ENCODE data around the gene KDM4B. TPM values are rescaled to one million over a fixed set of nuclear protein-coding genes. Genes with fewer than 3 reads are reported as not detected.

Gene KDM4B
- total and polyA plus RNA-seq, 4 donors, result 3.2 to 19.7 (median 12.9) TPM

DNA sequence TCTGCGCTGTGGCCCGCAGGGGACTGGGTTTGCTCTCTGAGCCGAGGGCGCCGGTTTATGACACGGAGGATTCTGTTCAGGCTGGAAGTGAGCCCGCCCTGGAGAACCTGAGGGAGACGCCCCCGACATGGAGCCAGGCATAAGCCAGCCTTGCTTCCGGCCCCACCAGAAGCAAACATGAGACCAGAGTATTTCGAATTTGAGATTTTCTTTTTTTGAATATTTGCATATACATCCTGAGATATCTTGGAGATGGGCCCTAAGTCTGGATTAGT, 72.9 kb downstream of the KDM4B start:
- Histone ChIP-seq H3K27me3 (ENCODE audit: control insufficient read depth in 4 of 4, insufficient read depth in 4 of 4, low read length in 3 of 4) (no peaks in the 10 kb centered on the region), H3K4me3 (ENCODE audit: low read depth in 1 of 3, low read length in 3 of 3) (no peak overlapping the region), H3K4me1 (ENCODE audit: control insufficient read depth in 4 of 4, insufficient read depth in 4 of 4, low read length in 3 of 4) (peaks cover 0 to 2% (median 0%) of the 10 kb centered on the region in 4 donors), H3K27ac (ENCODE audit: low read depth in 1 of 2, low read length in 2 of 2) (no peak overlapping the region), H3K36me3 (ENCODE audit: control insufficient read depth in 4 of 4, insufficient read depth in 3 of 4, low read depth in 1 of 4, low read length in 3 of 4) (peaks cover 0 to 29% (median 10%) of the 10 kb centered on the region in 4 donors), H3K9me3 (ENCODE audit: control insufficient read depth in 4 of 4, low read length in 3 of 4) (no peaks in the 10 kb centered on the region), H3K9ac (ENCODE audit: low read depth in 1 of 2, low read length in 2 of 2) (no peak overlapping the region)
- no peak for TF ChIP-seq HNF4A (conservative IDR thresholded peaks at IDR 0.05)
- TF ChIP-seq, protein P1, sequence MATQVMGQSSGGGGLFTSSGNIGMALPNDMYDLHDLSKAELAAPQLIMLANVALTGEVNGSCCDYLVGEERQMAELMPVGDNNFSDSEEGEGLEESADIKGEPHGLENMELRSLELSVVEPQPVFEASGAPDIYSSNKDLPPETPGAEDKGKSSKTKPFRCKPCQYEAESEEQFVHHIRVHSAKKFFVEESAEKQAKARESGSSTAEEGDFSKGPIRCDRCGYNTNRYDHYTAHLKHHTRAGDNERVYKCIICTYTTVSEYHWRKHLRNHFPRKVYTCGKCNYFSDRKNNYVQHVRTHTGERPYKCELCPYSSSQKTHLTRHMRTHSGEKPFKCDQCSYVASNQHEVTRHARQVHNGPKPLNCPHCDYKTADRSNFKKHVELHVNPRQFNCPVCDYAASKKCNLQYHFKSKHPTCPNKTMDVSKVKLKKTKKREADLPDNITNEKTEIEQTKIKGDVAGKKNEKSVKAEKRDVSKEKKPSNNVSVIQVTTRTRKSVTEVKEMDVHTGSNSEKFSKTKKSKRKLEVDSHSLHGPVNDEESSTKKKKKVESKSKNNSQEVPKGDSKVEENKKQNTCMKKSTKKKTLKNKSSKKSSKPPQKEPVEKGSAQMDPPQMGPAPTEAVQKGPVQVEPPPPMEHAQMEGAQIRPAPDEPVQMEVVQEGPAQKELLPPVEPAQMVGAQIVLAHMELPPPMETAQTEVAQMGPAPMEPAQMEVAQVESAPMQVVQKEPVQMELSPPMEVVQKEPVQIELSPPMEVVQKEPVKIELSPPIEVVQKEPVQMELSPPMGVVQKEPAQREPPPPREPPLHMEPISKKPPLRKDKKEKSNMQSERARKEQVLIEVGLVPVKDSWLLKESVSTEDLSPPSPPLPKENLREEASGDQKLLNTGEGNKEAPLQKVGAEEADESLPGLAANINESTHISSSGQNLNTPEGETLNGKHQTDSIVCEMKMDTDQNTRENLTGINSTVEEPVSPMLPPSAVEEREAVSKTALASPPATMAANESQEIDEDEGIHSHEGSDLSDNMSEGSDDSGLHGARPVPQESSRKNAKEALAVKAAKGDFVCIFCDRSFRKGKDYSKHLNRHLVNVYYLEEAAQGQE (IDR thresholded peaks at IDR 0.05), result no peak
- no peak for TF ChIP-seq RAD21 (IDR thresholded peaks at IDR 0.05)
- TF ChIP-seq FOXA1 (IDR thresholded peaks at IDR 0.05), result no peak
- no peak for TF ChIP-seq EGR1 (IDR thresholded peaks at IDR 0.05; ENCODE audit: low read depth in 2 of 2)
- TF ChIP-seq, protein P2, sequence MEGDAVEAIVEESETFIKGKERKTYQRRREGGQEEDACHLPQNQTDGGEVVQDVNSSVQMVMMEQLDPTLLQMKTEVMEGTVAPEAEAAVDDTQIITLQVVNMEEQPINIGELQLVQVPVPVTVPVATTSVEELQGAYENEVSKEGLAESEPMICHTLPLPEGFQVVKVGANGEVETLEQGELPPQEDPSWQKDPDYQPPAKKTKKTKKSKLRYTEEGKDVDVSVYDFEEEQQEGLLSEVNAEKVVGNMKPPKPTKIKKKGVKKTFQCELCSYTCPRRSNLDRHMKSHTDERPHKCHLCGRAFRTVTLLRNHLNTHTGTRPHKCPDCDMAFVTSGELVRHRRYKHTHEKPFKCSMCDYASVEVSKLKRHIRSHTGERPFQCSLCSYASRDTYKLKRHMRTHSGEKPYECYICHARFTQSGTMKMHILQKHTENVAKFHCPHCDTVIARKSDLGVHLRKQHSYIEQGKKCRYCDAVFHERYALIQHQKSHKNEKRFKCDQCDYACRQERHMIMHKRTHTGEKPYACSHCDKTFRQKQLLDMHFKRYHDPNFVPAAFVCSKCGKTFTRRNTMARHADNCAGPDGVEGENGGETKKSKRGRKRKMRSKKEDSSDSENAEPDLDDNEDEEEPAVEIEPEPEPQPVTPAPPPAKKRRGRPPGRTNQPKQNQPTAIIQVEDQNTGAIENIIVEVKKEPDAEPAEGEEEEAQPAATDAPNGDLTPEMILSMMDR (IDR thresholded peaks at IDR 0.05; ENCODE audit: low read depth, low read length, missing input control), result no peak
- TF ChIP-seq, protein P3, sequence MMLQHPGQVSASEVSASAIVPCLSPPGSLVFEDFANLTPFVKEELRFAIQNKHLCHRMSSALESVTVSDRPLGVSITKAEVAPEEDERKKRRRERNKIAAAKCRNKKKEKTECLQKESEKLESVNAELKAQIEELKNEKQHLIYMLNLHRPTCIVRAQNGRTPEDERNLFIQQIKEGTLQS (IDR thresholded peaks at IDR 0.05), result no peak
- no peak for TF ChIP-seq GABPA (IDR thresholded peaks at IDR 0.05 in 1 of 2, conservative IDR thresholded peaks at IDR 0.05 in 1 of 2)
- no peak for TF ChIP-seq RXRA (IDR thresholded peaks at IDR 0.05)
- no peak for TF ChIP-seq SP1 (IDR thresholded peaks at IDR 0.05)
- TF ChIP-seq JUND (IDR thresholded peaks at IDR 0.05), result no peak
- TF ChIP-seq TAF1 (conservative IDR thresholded peaks at IDR 0.05), result no peak
- TF ChIP-seq HNF4G (IDR thresholded peaks at IDR 0.05), result no peak
- TF ChIP-seq, protein P4, sequence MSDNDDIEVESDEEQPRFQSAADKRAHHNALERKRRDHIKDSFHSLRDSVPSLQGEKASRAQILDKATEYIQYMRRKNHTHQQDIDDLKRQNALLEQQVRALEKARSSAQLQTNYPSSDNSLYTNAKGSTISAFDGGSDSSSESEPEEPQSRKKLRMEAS (IDR thresholded peaks at IDR 0.05), result no peak
- TF ChIP-seq FOXA2 (IDR thresholded peaks at IDR 0.05), result no peak
- DNase-seq (ENCODE audit: low spot score), result no peak
- 94% methylated on average over 11 of the region's 11 CpGs for WGBS

DNA sequence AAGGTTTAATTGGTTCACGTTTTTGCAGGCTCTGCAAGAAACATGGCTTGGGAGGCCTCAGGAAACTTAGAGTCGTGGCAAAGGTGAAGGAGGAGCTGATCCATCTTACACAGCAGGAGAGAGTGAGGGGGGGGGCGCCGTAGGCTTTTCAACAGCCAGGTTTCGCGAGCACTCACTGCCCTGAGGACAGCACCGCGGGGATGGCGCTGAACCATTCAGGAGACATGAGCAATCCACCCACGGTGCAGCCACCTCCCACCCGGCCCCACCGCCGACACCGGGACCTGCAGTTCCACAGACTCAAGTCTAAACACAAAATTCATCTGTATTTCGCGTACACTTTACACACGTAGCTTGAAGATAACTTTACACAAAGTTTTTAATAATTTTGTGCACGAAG, 73.6 kb downstream of the KDM4B start:
- DNase-seq (ENCODE audit: low spot score), result no peak
- Histone ChIP-seq H3K27ac (ENCODE audit: low read depth in 1 of 2, low read length in 2 of 2) (no peak overlapping the region), H3K4me3 (ENCODE audit: low read depth in 1 of 3, low read length in 3 of 3) (no peak overlapping the region), H3K9ac (ENCODE audit: low read depth in 1 of 2, low read length in 2 of 2) (no peak overlapping the region), H3K9me3 (ENCODE audit: control insufficient read depth in 4 of 4, low read length in 3 of 4) (no peaks in the 10 kb centered on the region), H3K4me1 (ENCODE audit: control insufficient read depth in 4 of 4, insufficient read depth in 4 of 4, low read length in 3 of 4) (peaks cover 0 to 2% (median 0%) of the 10 kb centered on the region in 4 donors), H3K36me3 (ENCODE audit: control insufficient read depth in 4 of 4, insufficient read depth in 3 of 4, low read depth in 1 of 4, low read length in 3 of 4) (peaks cover 0 to 31% (median 10%) of the 10 kb centered on the region in 4 donors), H3K27me3 (ENCODE audit: control insufficient read depth in 4 of 4, insufficient read depth in 4 of 4, low read length in 3 of 4) (no peaks in the 10 kb centered on the region)
- WGBS, result 89% methylated on average over 18 of the region's 18 CpGs
- no peak for TF ChIP-seq JUND (IDR thresholded peaks at IDR 0.05)
- TF ChIP-seq EGR1 (IDR thresholded peaks at IDR 0.05; ENCODE audit: low read depth in 2 of 2), result no peak
- no peak for TF ChIP-seq HNF4G (IDR thresholded peaks at IDR 0.05)
- TF ChIP-seq RXRA (IDR thresholded peaks at IDR 0.05), result no peak
- no peak for TF ChIP-seq YY1 (IDR thresholded peaks at IDR 0.05)
- TF ChIP-seq HNF4A (conservative IDR thresholded peaks at IDR 0.05), result no peak
- TF ChIP-seq, protein P1 (IDR thresholded peaks at IDR 0.05), result no peak
- TF ChIP-seq TAF1 (conservative IDR thresholded peaks at IDR 0.05), result no peak
- TF ChIP-seq, protein P3 (IDR thresholded peaks at IDR 0.05), result no peak
- TF ChIP-seq FOXA1 (IDR thresholded peaks at IDR 0.05), result no peak
- no peak for TF ChIP-seq GABPA (IDR thresholded peaks at IDR 0.05 in 1 of 2, conservative IDR thresholded peaks at IDR 0.05 in 1 of 2)
- TF ChIP-seq, protein P2 (IDR thresholded peaks at IDR 0.05; ENCODE audit: low read depth, low read length, missing input control), result no peak
- TF ChIP-seq SP1 (IDR thresholded peaks at IDR 0.05), result no peak
- no peak for TF ChIP-seq NR2F2 (IDR thresholded peaks at IDR 0.05)
